Tibial nerve (tissue), 3 donors: Measurements from ENCODE around the gene MAPK13.

Source experiments
- CTCF ChIP-seq, 5 experiments: fragments of 200-600 bp in 3 of 5; fragments of 450-650 bp in 2 of 5; sonication (generic) in 3 of 5; IDR thresholded peaks; one replicate each; pipeline ENCODE4 v1.5.1; 2016 to 2019; ENCODE audit warnings: antibody characterized with exemption in 5 of 5, mild to moderate bottlenecking in 3 of 5, moderate library complexity in 2 of 5
- POLR2A ChIP-seq, 2 donors: fragments of 450-650 bp; IDR thresholded peaks; one replicate each; pipeline ENCODE4 v1.6.1; 2017; ENCODE audit warnings: antibody characterized with exemption in 2 of 2, mild to moderate bottlenecking in 2 of 2, moderate library complexity in 2 of 2

- no peak for TF ChIP-seq CTCF (IDR thresholded peaks at IDR 0.05)
- no peak for TF ChIP-seq POLR2A (IDR thresholded peaks at IDR 0.05)
These were observed 8.4 kb upstream of the MAPK13 start for GRCh38 chr6:36121787-36122494.
